PC-3 (cell line): Measurements from ENCODE around the gene POLR1C. TPM values are rescaled to one million over a fixed set of nuclear protein-coding genes. Genes with fewer than 3 reads are reported as not detected.
"Not testable (repeated sequence)": the region's sequence is repeated elsewhere in the genome, so short reads cannot be mapped to it uniquely, and the experiment has no call there.

Source experiments
- ATAC-seq: fragments of 200-7000 bp; cut with Tn5 transposase; 2 replicates; pipeline ENCODE4 v1.9.1; 2020; ENCODE audit warnings: mild to moderate bottlenecking, moderate library complexity
- Bru-seq: library from RNA; stranded (reverse); fragments of 400-500 nt; gene quantifications from one replicate; lab custom pipeline; 2021; lab: Mats Ljungman, UMichigan
- BruChase-seq, 2 experiments: library from RNA; stranded (reverse); fragments of 400-500 nt; gene quantifications; one replicate each; lab custom pipeline; 2021; lab: Mats Ljungman, UMichigan
- BruUV-seq: library from RNA; stranded (reverse); fragments of 400-500 nt; replicated peaks from 2 replicates; lab custom pipeline; 2021; lab: Mats Ljungman, UMichigan
- CTCF ChIA-PET: fragments of 300-600 bp; sonication (Branson Sonifier 250); formaldehyde crosslinking; loops from one replicate; lab custom pipeline; 2022; ENCODE audit warnings: antibody characterized with exemption; lab: Charles Lee
- POLR2A ChIA-PET: fragments of 300-600 bp; sonication (Branson Sonifier 250); formaldehyde crosslinking; loops from one replicate; lab custom pipeline; 2022; ENCODE audit warnings: antibody characterized with exemption; ENCODE audit not compliant: unreplicated experiment; lab: Charles Lee
- DNase-seq: peaks from one replicate; pipeline ENCODE4 v3.0.0-alpha.2; 2015
- H2AFZ ChIP-seq: fragments of 300-600 bp; sonication (generic); 2 replicates; pipeline ENCODE4 v1.6.0; 2016; ENCODE audit warnings: antibody characterized with exemption, low read length
- H3F3A ChIP-seq: fragments of 300-600 bp; sonication (generic); one replicate; pipeline ENCODE4 v1.6.0; 2017; ENCODE audit warnings: antibody characterized with exemption, low read length, control low read depth, mild to moderate bottlenecking; ENCODE audit not compliant: unreplicated experiment
- H3K27ac ChIP-seq: fragments of 300-600 bp; sonication (generic); 2 replicates; pipeline ENCODE4 v1.5.1; 2016; ENCODE audit warnings: mild to moderate bottlenecking, low read length
- H3K27me3 ChIP-seq: fragments of 300-600 bp; sonication (generic); 2 replicates; pipeline ENCODE4 v1.6.1; 2016; ENCODE audit warnings: low read length, mixed read lengths
- H3K36me3 ChIP-seq: fragments of 300-600 bp; sonication (generic); 2 replicates; pipeline ENCODE4 v1.6.1; 2016; ENCODE audit warnings: low read depth, mixed run types, low read length, mixed read lengths
- H3K4me1 ChIP-seq: fragments of 300-600 bp; sonication (generic); 2 replicates; pipeline ENCODE4 v1.5.1; 2016; ENCODE audit warnings: low read length; ENCODE audit not compliant: insufficient read depth
- H3K4me2 ChIP-seq: fragments of 300-600 bp; sonication (generic); 2 replicates; pipeline ENCODE4 v1.6.0; 2016; ENCODE audit warnings: low read length
- H3K4me3 ChIP-seq: fragments of 300-600 bp; sonication (generic); 2 replicates; pipeline ENCODE4 v1.5.1; 2016; ENCODE audit warnings: mild to moderate bottlenecking, low read length, mixed read lengths
- H3K79me2 ChIP-seq: fragments of 300-600 bp; sonication (generic); 2 replicates; pipeline ENCODE4 v1.6.1; 2017; ENCODE audit warnings: low read length, mixed read lengths
- H3K9ac ChIP-seq: fragments of 300-600 bp; sonication (generic); 2 replicates; pipeline ENCODE4 v1.6.0; 2016; ENCODE audit warnings: mild to moderate bottlenecking, low read length
- H3K9me2 ChIP-seq: fragments of 300-600 bp; sonication (generic); replicated peaks from 2 replicates; pipeline ENCODE4 v1.6.1; 2016; ENCODE audit warnings: mixed run types, low read length, mixed read lengths
- H3K9me3 ChIP-seq: fragments of 300-600 bp; sonication (generic); 2 replicates; pipeline ENCODE4 v1.6.1; 2016; ENCODE audit warnings: low read length, mixed read lengths
- H4K20me1 ChIP-seq: fragments of 300-600 bp; sonication (generic); 2 replicates; pipeline ENCODE4 v1.6.1; 2016; ENCODE audit warnings: low read length, mixed read lengths
- EZH2 ChIP-seq: fragments of 300-600 bp; sonication (generic); IDR thresholded peaks from one replicate; pipeline ENCODE4 v1.6.1; 2017; ENCODE audit warnings: antibody characterized with exemption, mild to moderate bottlenecking, low read length; ENCODE audit not compliant: unreplicated experiment
- EZH2phosphoT487 ChIP-seq: fragments of 300-600 bp; sonication (generic); IDR thresholded peaks from 2 replicates; pipeline ENCODE4 v1.6.1; 2018; ENCODE audit warnings: mild to moderate bottlenecking, antibody characterized with exemption, low read length, borderline replicate concordance
- intact Hi-C: fragments of 100-400 bp; cut with micrococcal nuclease; formaldehyde crosslinking; loops from 2 replicates; pipeline ENCODE4 v1.9.0; 2023
- long read RNA-seq: library from polyadenylated mRNA; unstranded; transcript quantifications from one replicate; pipeline ENCODE4 v2.0.0, GENCODE V29; 2021; ENCODE audit not compliant: unreplicated experiment
- total RNA-seq: library from RNA; depleted of rRNA; stranded (reverse); fragments of >200 nt; gene quantifications from 2 replicates; pipeline ENCODE4 v1.2.3, GENCODE V29; 2014; rRNA removed
- TF ChIP-seq, protein P1 (sequence below): fragments of 300-600 bp; sonication (generic); conservative IDR thresholded peaks from 2 replicates; pipeline ENCODE4 v1.5.1; 2017; ENCODE audit warnings: antibody characterized with exemption, low read depth, mild to moderate bottlenecking, low read length

Gene POLR1C, protein sequence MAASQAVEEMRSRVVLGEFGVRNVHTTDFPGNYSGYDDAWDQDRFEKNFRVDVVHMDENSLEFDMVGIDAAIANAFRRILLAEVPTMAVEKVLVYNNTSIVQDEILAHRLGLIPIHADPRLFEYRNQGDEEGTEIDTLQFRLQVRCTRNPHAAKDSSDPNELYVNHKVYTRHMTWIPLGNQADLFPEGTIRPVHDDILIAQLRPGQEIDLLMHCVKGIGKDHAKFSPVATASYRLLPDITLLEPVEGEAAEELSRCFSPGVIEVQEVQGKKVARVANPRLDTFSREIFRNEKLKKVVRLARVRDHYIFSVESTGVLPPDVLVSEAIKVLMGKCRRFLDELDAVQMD
- 61.4 and 69.7 TPM in 2 replicates for total RNA-seq
- percentile 55 among the genes with signal in this experiment for Bru-seq, nascent RNA
- BruChase-seq, experiment 1, labeled RNA remaining after a 6-hour chase = percentile 78 among the genes with signal in this experiment
- percentile 72 among the genes with signal in this experiment for BruChase-seq, experiment 2, labeled RNA remaining after a 2-hour chase
- long read RNA-seq, transcript POLR1C-203 (9 exons, 1,355 nt) = major isoform, 25 of 72 reads
- long read RNA-seq, partial matches to known transcripts = 4 of 72 reads
- long read RNA-seq, other reads (novel, unspliced or antisense) = 43 of 72 reads

DNA sequence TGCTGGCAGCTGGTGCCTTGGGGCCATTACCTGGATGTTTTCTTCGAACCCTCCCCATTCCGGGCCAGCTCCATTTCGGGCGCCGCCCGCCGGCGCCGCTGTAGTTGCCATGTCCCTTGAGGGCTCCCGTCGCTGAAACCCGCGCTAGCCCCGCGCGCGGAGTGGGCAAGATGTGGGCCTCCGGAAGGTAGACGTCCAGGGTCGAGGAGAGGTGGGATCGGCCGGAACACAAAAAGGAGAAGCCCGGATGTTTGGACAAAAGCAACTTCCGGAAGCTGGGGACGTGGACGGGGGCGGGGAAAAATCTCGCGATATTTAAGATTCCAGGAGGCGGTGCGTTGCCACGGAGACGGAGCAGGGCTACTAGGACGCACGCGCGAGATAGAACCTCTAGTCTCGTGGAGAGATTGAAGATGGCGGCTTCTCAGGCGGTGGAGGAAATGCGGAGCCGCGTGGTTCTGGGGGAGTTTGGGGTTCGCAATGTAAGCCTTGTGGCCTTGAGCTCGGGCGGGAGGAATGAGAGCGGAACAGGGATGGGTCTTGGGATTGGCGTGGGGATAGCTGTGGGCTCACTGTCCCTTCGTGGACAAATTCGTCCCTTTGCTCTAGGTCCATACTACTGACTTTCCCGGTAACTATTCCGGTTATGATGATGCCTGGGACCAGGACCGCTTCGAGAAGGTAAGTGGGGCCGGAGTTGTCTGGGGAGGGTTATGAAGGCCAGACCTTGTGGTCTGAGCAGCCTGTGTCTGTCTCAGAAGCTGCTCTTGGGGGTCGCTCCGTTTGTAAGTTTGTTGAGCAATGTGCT lies at the start of gene POLR1C, which contains the start of gene YIPF3:
POLR1C (plus strand) TSS at position 393 of the 808 bp plus-strand sequence; CDS start at position 414, 21 bp downstream.
YIPF3 (minus strand) TSS at position 230 of the 808 bp plus-strand sequence; CDS start at position 111, 119 bp downstream.
- TF ChIP-seq EZH2 (no peak), EZH2phosphoT487 (no peak)
- TF ChIP-seq, protein P1, sequence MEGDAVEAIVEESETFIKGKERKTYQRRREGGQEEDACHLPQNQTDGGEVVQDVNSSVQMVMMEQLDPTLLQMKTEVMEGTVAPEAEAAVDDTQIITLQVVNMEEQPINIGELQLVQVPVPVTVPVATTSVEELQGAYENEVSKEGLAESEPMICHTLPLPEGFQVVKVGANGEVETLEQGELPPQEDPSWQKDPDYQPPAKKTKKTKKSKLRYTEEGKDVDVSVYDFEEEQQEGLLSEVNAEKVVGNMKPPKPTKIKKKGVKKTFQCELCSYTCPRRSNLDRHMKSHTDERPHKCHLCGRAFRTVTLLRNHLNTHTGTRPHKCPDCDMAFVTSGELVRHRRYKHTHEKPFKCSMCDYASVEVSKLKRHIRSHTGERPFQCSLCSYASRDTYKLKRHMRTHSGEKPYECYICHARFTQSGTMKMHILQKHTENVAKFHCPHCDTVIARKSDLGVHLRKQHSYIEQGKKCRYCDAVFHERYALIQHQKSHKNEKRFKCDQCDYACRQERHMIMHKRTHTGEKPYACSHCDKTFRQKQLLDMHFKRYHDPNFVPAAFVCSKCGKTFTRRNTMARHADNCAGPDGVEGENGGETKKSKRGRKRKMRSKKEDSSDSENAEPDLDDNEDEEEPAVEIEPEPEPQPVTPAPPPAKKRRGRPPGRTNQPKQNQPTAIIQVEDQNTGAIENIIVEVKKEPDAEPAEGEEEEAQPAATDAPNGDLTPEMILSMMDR = no peak
- peaks cover 16% of the 10 kb centered on the region for H3K4me1 ChIP-seq
- H3K9me2 ChIP-seq = no peaks in the 10 kb centered on the region
- H3K9me3 ChIP-seq = no peaks in the 10 kb centered on the region
- H3F3A ChIP-seq = no peaks in the 10 kb centered on the region
- ChIA-PET CTCF (interaction anchor here (0.6 kb wide), 1 partner anchor 147 kb away, joined by 3 read pairs; the partner anchor contains the start of gene ZNF318), POLR2A (no interaction called here)
- peak; percentile 90 for ATAC-seq
- H3K9ac ChIP-seq = peak within 1 kb of the TSS; percentile 99
- BruUV-seq = TSS peak; percentile 73
- peak; percentile 99 for DNase-seq
- peak within 1 kb of the TSS; percentile 98 for H3K4me3 ChIP-seq
- peak within 1 kb of the TSS; percentile 91 for H3K4me2 ChIP-seq
- intact Hi-C loops = no loop called here
- H3K27me3 ChIP-seq = no peaks in the 10 kb centered on the region
- H3K79me2 ChIP-seq = peaks cover 59% of the 10 kb centered on the region
- peaks cover 22% of the 10 kb centered on the region for H4K20me1 ChIP-seq
- peak within 1 kb of the TSS; percentile 74 for H2AFZ ChIP-seq
- peak within 1 kb of the TSS; percentile 51 for H3K27ac ChIP-seq
- peaks cover 40% of the 10 kb centered on the region for H3K36me3 ChIP-seq

DNA sequence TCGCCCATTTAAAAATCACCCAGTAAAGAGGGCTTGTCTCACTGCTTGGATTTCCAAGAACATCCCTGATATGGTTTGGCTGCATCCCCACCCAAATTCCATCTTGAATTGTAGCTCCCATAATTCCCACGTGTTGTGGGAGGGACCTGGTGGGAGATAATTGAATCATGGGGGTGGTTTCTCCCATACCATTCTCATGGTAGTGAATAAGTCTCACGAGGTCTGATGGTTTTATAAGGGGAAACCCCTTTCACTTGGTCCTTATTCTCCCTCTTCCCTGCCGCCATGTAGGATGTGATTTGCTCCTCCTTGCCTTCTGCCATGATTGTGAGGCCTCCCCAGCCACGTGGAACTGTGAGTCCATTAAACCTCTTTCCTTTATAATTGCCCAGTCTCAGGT lies 49.6 kb upstream of the POLR1C start:
- H3K79me2 ChIP-seq, H3K4me1 ChIP-seq, CTCF ChIA-PET, H3K27ac ChIP-seq, H3K36me3 ChIP-seq, H3K9me3 ChIP-seq, DNase-seq, H3K27me3 ChIP-seq, H3K4me2 ChIP-seq, ATAC-seq, POLR2A ChIA-PET, H3F3A ChIP-seq, H3K9ac ChIP-seq, H3K9me2 ChIP-seq, H2AFZ ChIP-seq, H3K4me3 ChIP-seq, intact Hi-C loops, H4K20me1 ChIP-seq, BruUV-seq: not testable (repeated sequence)

DNA sequence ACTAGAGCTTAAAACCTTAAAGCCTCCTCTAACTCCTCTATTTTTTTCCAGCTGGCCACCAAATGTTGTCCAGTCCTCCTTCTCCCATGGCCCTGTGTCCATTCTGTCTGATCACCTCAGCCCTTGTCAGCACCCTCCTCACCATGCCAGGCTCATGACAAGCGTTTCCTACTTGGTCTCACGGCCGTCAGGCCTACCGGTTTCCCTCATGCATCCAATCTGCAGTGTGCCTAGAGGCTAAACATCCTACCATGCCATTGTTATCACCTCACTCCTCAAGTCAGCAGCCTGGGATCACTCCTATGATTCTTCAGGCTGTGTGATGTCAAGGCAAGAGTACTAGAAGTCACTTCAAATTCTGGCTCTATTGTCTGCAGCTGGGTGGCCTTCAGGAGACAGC lies 49.1 kb upstream of the POLR1C start:
- DNase-seq (no peak), ATAC-seq (no peak)
- CTCF ChIA-PET = no interaction called here
- Histone ChIP-seq H3K4me2 (no peak overlapping the region), H3K4me1 (peaks cover 9% of the 10 kb centered on the region; the same call in 1 of the 2 replicates), H3K4me3 (no peak overlapping the region), H3K27ac (no peak overlapping the region), H2AFZ (no peak overlapping the region), H3K9me3 (no peaks in the 10 kb centered on the region), H3F3A (no peaks in the 10 kb centered on the region), H3K27me3 (no peaks in the 10 kb centered on the region), H3K9ac (no peak overlapping the region), H4K20me1 (no peaks in the 10 kb centered on the region), H3K79me2 (no peaks in the 10 kb centered on the region), H3K9me2 (no peaks in the 10 kb centered on the region), H3K36me3 (no peaks in the 10 kb centered on the region)
- BruUV-seq = no TSS peak
- intact Hi-C loops = no loop called here
- TF ChIP-seq EZH2 (no peak), EZH2phosphoT487 (no peak)
- TF ChIP-seq, protein P1 = no peak
- POLR2A ChIA-PET = no interaction called here
